Smooth muscle cell (in vitro differentiated cells): ENCODE results near the gene POU3F1. TPM values are rescaled to one million over a fixed set of nuclear protein-coding genes. Genes with fewer than 3 reads are reported as not detected.

Source experiments
- DNase-seq: peaks from one replicate; lab custom pipeline; 2025; ENCODE audit not compliant: unreplicated experiment; lab: John Stamatoyannopoulos, UW
- H2AFZ ChIP-seq: fragments of 200-600 bp; sonication (generic); 2 replicates; pipeline ENCODE4 v1.6.0; 2016; ENCODE audit warnings: antibody characterized with exemption, low read depth, mild to moderate bottlenecking
- H3F3A ChIP-seq: fragments of 200-600 bp; sonication (generic); 2 replicates; pipeline ENCODE4 v1.6.0; 2017; ENCODE audit warnings: antibody characterized with exemption, low read depth
- H3K27ac ChIP-seq: fragments of 200-600 bp; sonication (generic); 2 replicates; pipeline ENCODE4 v1.5.1; 2016; ENCODE audit warnings: low read depth, mild to moderate bottlenecking
- H3K27me3 ChIP-seq: fragments of 200-600 bp; sonication (generic); 2 replicates; pipeline ENCODE4 v1.6.1; 2016; ENCODE audit warnings: low read depth, mild to moderate bottlenecking
- H3K36me3 ChIP-seq: fragments of 200-600 bp; sonication (generic); 2 replicates; pipeline ENCODE4 v1.5.1; 2016; ENCODE audit warnings: low read depth
- H3K4me1 ChIP-seq: fragments of 200-600 bp; sonication (generic); 2 replicates; pipeline ENCODE4 v1.5.1; 2016; ENCODE audit warnings: low read depth
- H3K4me2 ChIP-seq: fragments of 200-600 bp; sonication (generic); 2 replicates; pipeline ENCODE4 v1.6.0; 2016; ENCODE audit warnings: mild to moderate bottlenecking
- H3K4me3 ChIP-seq: fragments of 200-600 bp; sonication (generic); 2 replicates; pipeline ENCODE4 v1.5.1; 2016; ENCODE audit warnings: mild to moderate bottlenecking
- H3K79me2 ChIP-seq: fragments of 200-600 bp; sonication (generic); 2 replicates; pipeline ENCODE4 v1.6.0; 2016; ENCODE audit warnings: low read depth, mild to moderate bottlenecking
- H3K9ac ChIP-seq: fragments of 200-600 bp; sonication (generic); 2 replicates; pipeline ENCODE4 v1.6.0; 2016; ENCODE audit warnings: low read depth
- H3K9me3 ChIP-seq: fragments of 200-600 bp; sonication (generic); replicated peaks from 2 replicates; pipeline ENCODE4 v1.5.1; 2016; ENCODE audit warnings: low read depth
- H4K20me1 ChIP-seq: fragments of 200-600 bp; sonication (generic); 2 replicates; pipeline ENCODE4 v1.6.0; 2016; ENCODE audit warnings: low read depth
- WGBS: methylation state at CpG from one replicate; pipeline ENCODE4 v1.1.7; 2016; ENCODE audit warnings: low lambda C conversion rate; 5-methylcytosine and 5-hydroxymethylcytosine counted together
- polyA plus RNA-seq: library from polyadenylated mRNA; unstranded; fragments of >200 nt; fragmentation: Nextera tagmentation; extraction: Ambion mirVana; gene quantifications from 2 replicates; pipeline ENCODE4 v1.2.1, GENCODE V29; 2016
- total RNA-seq: library from RNA; depleted of rRNA; stranded (reverse); fragments of >200 nt; gene quantifications from 2 replicates; pipeline ENCODE4 v1.2.3, GENCODE V29; 2014
- TF ChIP-seq, protein P1 (sequence below): fragments of 200-600 bp; sonication (generic); IDR thresholded peaks from 2 replicates; pipeline ENCODE4 v1.5.1; 2017; ENCODE audit warnings: borderline replicate concordance, mild to moderate bottlenecking, antibody characterized with exemption; ENCODE audit not compliant: insufficient read depth, poor library complexity, severe bottlenecking

The POU3F1 gene
- total and polyA plus RNA-seq, 2 experiments from 2014 or later, result 0.55 TPM; not detected in 1

DNA sequence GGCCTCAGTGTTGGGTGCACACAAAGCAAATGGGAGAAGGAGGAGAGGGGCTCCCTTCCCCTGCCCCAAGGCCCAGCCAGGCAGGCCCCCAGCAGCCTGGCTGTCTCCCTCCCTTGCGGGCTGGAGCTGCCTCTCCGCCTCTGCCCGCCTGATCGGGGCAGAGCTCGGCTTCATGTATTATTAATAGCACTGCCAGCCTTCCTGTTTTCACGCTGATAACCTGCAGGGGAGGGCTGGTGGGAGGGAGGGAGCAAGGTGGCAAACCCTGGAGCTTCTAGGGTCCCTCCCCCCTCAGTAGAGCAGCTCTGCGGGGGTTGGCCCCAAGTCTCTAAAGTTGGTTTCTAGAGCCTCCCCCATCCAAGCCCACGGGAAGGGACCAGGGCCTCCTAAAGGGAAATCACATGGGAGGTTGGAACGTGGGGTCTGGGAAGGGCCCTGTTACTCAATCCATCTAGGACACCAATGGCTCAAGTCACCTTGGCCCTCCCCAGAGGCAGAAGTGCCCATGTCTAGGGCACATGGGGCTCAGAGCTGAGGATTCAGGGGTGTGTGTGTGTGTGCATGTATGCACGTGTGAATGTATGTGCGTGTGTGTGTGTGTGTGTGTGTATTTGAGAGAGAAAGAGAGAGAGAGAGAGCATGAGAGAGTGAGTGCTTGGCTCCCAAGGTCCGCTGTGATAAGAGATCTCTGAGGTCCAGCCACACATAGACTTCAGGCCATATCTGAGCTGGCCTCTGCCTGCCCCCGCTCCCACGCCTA, 21.8 kb upstream of the POU3F1 start:
- H3K4me1 ChIP-seq, result peaks cover 15% of the 10 kb centered on the region
- H4K20me1 ChIP-seq, result no peaks in the 10 kb centered on the region
- H3K27ac ChIP-seq, result no peak overlapping the region
- TF ChIP-seq, protein P1, sequence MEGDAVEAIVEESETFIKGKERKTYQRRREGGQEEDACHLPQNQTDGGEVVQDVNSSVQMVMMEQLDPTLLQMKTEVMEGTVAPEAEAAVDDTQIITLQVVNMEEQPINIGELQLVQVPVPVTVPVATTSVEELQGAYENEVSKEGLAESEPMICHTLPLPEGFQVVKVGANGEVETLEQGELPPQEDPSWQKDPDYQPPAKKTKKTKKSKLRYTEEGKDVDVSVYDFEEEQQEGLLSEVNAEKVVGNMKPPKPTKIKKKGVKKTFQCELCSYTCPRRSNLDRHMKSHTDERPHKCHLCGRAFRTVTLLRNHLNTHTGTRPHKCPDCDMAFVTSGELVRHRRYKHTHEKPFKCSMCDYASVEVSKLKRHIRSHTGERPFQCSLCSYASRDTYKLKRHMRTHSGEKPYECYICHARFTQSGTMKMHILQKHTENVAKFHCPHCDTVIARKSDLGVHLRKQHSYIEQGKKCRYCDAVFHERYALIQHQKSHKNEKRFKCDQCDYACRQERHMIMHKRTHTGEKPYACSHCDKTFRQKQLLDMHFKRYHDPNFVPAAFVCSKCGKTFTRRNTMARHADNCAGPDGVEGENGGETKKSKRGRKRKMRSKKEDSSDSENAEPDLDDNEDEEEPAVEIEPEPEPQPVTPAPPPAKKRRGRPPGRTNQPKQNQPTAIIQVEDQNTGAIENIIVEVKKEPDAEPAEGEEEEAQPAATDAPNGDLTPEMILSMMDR, result no peak
- no peak for DNase-seq
- H3K9ac ChIP-seq, result no peak overlapping the region
- no peaks in the 10 kb centered on the region for H3F3A ChIP-seq
- H2AFZ ChIP-seq, result no peak overlapping the region
- H3K4me3 ChIP-seq, result no peak overlapping the region
- WGBS, result 70% methylated on average over 11 of the region's 14 CpGs
- no peaks in the 10 kb centered on the region for H3K79me2 ChIP-seq
- H3K27me3 ChIP-seq, result peaks cover 3% of the 10 kb centered on the region
- no peaks in the 10 kb centered on the region for H3K36me3 ChIP-seq
- no peaks in the 10 kb centered on the region for H3K9me3 ChIP-seq
- no peak overlapping the region for H3K4me2 ChIP-seq

DNA sequence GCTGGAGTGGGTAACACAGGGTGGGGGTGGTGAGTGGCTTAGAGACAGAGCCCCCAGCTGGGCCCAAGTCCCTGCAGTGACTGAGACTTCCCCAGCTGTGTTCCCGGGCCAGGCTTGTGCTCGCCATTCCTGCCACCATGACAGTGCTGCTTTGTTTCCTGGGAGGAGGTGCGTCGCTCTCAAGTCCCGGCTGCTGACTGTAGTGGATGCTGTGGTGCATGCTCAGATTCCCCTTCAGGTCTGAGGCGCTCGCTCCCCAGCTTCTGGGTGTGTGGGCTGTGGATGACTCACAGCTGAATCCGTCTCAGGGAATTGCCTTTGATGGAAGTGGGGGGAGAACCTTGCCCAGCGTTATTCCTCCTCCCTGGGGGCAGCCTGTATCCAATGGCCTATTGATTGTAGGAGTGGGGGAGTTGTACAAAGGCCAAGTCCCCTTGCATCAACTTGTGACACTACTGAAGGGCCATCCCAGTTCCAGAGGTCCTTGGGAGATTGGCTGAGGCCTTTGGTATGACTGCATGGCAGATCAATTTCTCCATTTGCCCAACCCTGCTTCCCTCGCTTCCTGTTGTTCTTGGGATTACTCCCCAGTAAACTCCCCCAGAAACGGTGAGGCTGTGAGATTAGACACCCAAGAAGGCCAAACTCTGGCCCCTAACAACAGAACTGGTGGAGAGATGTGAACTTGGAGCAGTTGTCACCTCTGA, 17.8 kb upstream of the POU3F1 start:
- Histone ChIP-seq H3K4me2 (peak overlapping the region; percentile 55), H3K27ac (no peak overlapping the region), H3K9me3 (no peaks in the 10 kb centered on the region), H3K36me3 (no peaks in the 10 kb centered on the region), H2AFZ (no peak overlapping the region), H3K4me1 (peaks cover 11% of the 10 kb centered on the region), H3K4me3 (no peak overlapping the region), H3K79me2 (no peaks in the 10 kb centered on the region), H3K9ac (no peak overlapping the region), H3K27me3 (peaks cover 3% of the 10 kb centered on the region), H3F3A (no peaks in the 10 kb centered on the region), H4K20me1 (no peaks in the 10 kb centered on the region)
- 22% methylated on average over 11 of the region's 11 CpGs for WGBS
- TF ChIP-seq, protein P1, result no peak
- DNase-seq, result no peak

DNA sequence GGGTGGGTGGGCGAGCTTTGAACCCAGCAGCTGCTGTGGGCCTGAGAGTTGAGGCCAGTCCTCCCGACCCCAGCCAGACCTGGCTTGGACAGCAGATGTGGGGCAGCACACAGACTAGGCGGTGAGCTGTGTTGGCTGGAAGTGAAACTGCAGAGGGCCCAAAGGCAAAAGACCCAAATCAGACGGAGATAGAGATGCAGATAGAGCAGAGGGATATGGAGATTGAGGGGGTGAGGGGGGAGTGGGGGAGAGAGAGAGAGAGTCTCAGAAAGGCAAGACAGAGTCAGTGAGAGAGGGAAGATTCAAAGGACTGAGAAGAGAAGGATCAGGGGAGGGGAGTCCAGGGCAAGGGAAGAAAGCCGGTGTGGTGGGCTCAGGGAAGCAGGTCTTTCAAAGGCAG, 17.0 kb upstream of the POU3F1 start:
- no peaks in the 10 kb centered on the region for H3F3A ChIP-seq
- H3K79me2 ChIP-seq, result no peaks in the 10 kb centered on the region
- TF ChIP-seq, protein P1, result no peak
- no peaks in the 10 kb centered on the region for H3K9me3 ChIP-seq
- H2AFZ ChIP-seq, result no peak overlapping the region
- WGBS, result 52% methylated on average over 4 of the region's 5 CpGs
- no peak overlapping the region for H3K4me3 ChIP-seq
- H3K27ac ChIP-seq, result no peak overlapping the region
- no peaks in the 10 kb centered on the region for H4K20me1 ChIP-seq
- no peaks in the 10 kb centered on the region for H3K36me3 ChIP-seq
- H3K27me3 ChIP-seq, result peaks cover 3% of the 10 kb centered on the region
- no peak for DNase-seq
- no peak overlapping the region for H3K9ac ChIP-seq
- H3K4me1 ChIP-seq, result peaks cover 11% of the 10 kb centered on the region
- peak overlapping the region; percentile 55 for H3K4me2 ChIP-seq
